Measurements from ENCODE around the gene GABBR2.

Gene GABBR2

DNA sequence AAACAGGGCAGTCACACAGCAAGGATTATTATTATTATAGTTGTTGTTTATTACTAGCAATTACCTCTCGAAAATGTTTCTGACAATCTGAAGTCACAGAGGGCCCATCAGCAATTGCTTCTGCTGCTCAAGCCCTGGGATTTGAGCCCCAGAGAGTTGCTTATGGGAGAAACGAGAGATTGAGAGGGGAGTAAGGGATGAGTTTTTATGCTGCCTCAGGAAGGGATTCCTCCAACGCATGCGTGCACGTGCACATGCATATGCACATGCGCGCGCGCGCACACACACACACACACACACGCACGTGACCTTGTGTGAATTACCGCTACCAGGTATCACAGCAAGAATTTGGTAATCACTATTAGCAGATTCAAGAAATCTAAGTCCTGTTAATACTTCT is 264.1 kb downstream of the GABBR2 start:
- H3K27ac ChIP-seq: no peak overlapping the region
- TF ChIP-seq, protein P1, sequence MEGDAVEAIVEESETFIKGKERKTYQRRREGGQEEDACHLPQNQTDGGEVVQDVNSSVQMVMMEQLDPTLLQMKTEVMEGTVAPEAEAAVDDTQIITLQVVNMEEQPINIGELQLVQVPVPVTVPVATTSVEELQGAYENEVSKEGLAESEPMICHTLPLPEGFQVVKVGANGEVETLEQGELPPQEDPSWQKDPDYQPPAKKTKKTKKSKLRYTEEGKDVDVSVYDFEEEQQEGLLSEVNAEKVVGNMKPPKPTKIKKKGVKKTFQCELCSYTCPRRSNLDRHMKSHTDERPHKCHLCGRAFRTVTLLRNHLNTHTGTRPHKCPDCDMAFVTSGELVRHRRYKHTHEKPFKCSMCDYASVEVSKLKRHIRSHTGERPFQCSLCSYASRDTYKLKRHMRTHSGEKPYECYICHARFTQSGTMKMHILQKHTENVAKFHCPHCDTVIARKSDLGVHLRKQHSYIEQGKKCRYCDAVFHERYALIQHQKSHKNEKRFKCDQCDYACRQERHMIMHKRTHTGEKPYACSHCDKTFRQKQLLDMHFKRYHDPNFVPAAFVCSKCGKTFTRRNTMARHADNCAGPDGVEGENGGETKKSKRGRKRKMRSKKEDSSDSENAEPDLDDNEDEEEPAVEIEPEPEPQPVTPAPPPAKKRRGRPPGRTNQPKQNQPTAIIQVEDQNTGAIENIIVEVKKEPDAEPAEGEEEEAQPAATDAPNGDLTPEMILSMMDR (conservative IDR thresholded peaks at IDR 0.05): no peak
- TF ChIP-seq ZFX (IDR thresholded peaks at IDR 0.05): no peak

DNA sequence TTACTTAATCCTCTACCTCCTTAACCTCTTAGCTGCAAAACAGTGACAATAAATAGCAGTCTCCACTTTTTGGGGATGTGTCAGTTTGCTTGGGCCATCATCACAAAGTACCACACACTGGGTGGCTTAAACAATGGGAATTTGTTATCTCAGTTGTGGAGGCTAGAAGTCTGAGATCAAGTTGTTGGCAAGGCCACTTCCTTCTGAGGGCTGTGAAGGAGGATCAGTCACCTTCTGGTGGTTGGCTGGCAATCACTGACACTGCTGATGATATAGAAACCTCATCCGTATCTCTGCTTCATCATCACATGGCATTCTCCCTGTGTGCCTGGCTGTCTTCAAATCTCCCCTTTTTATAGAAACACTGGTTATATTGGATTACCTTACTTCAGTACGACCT is 266.2 kb downstream of the GABBR2 start:
- no peak for TF ChIP-seq ZFX (IDR thresholded peaks at IDR 0.05)
- TF ChIP-seq, protein P1 (conservative IDR thresholded peaks at IDR 0.05): no peak
- no peak overlapping the region for H3K27ac ChIP-seq

DNA sequence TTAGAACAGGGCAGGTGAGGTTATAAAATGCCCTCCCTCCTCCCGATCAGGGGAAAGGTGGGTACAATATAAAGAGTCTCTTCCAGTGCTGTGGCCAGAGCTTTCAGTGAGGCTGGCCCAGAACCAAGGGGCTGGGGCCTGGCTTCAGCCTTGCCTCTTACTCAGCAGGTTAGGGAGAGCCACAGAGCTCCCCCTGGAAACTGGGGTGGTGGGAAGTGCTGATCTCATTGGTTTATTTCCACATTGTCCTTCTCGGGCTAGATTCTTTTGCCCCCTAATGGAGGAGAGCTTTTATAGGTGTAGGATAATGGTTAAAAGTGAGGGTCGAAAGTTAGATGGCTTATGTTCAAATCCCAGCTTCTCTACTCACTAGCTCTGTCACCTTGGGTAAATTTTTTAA is 266.6 kb downstream of the GABBR2 start:
- no peak overlapping the region for H3K27ac ChIP-seq
- TF ChIP-seq, protein P1 (conservative IDR thresholded peaks at IDR 0.05): no peak
- TF ChIP-seq ZFX (IDR thresholded peaks at IDR 0.05): no peak

DNA sequence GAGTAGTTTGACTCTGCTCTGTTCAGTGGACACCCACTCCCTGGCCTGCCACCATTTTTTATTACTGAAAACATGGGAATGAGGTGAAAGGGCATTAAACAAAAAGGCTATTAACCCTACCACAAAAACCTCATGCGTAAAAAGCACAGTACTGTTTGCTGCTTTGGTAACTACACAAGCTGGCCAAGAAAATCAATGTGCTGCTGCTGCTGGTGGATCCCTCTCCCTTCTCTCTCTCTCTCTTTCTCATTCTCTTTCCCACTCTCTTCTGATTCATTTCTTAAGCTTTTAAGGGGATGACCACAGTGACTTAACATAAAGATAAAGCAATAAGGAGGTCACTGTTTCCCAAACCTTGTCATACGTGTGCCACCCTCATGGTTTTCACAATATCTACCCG is 270.1 kb downstream of the GABBR2 start:
- TF ChIP-seq, protein P1 (conservative IDR thresholded peaks at IDR 0.05): no peak
- TF ChIP-seq ZFX (IDR thresholded peaks at IDR 0.05): no peak
- H3K27ac ChIP-seq: no peak overlapping the region

DNA sequence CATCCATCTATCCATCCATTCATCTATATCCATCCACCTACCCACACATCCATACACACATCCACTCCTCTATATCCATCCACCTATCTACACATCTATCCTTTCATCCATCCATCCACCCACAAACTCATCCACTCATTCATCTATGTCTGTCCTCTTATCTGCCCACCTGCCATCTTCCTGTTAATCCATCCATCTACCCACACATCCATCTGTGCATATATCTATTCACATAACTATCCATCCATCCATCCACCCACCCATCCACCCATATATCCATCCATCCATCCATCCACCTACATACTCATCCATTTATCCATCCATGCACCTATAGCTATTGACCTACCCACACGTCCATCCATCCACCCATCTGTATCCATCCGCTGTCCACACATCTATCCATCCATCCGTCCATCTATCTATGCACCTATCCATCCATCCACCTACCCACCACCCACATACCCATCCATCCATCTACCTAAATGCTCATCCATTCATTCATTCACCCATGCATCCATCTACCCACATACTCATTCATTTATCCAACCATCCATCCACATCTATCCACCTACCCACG is 271.2 kb downstream of the GABBR2 start:
- H3K27ac ChIP-seq: no peak overlapping the region
- no peak for TF ChIP-seq ZFX (IDR thresholded peaks at IDR 0.05)
- TF ChIP-seq, protein P1 (conservative IDR thresholded peaks at IDR 0.05): no peak

DNA sequence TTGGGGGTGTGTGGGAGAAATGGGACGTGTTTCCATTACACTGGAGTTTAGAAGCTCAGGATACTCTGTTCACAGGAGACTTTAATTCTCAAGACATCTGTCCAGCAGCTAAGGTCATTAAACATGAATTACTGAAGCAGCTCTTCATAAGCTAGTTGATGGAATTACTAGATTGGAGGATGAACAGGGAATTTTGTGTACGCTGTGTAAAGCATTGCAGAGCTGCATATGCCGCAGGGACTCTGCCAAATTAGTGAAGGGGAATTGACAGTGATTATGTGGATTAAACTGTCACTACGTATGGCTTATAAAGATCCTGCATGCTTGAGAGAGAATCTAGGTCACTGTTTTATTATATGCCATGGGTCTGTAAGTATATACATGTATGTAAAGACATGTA is 275.8 kb downstream of the GABBR2 start:
- TF ChIP-seq, protein P1 (conservative IDR thresholded peaks at IDR 0.05): no peak
- no peak for TF ChIP-seq ZFX (IDR thresholded peaks at IDR 0.05)
- no peak overlapping the region for H3K27ac ChIP-seq

DNA sequence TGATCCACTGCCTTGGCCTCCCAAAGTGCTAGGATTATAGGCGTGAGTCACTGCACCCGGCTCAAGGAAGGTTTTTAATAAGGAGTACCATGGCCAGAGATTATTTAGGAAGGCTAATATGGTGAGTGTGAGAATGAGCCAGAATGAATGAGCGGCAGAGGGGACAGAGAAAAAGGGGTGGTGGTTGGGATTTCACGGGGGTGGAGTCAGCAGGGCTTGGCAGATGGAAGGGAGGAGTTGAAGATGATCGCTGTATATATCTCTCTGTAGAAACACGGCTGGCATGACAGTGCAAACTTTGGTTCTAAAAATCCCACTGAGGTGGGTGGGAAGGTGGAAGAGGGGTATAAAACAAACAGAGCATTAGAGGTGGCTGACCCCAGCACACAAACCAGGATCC is 276.6 kb downstream of the GABBR2 start:
- H3K27ac ChIP-seq: no peak overlapping the region
- TF ChIP-seq, protein P1 (conservative IDR thresholded peaks at IDR 0.05): no peak
- TF ChIP-seq ZFX (IDR thresholded peaks at IDR 0.05): no peak
